Cardiac septum (tissue), 1 donor: ENCODE measurements around the gene WNT3. TPM values are rescaled to one million over a fixed set of nuclear protein-coding genes. Genes with fewer than 3 reads are reported as not detected.
"Not testable (repeated sequence)": the region's sequence is repeated elsewhere in the genome, so short reads cannot be mapped to it uniquely, and the experiment has no call there.

ENCODE experiments used
- DNase-seq: peaks from one replicate; pipeline ENCODE4 v3.0.0-alpha.2; 2020; ENCODE audit warnings: low spot score
- intact Hi-C: fragments of 100-400 bp; cut with DNase I; formaldehyde crosslinking; loops from one replicate; pipeline ENCODE4 v1.14.0; 2022
- total RNA-seq: library from RNA; stranded (reverse); fragmentation: NEBNext Ultra II Directional; extraction: Animal tissue kit (Norgen Biotek cat#: 25700); gene quantifications from one replicate; pipeline ENCODE4 v1.2.1, GENCODE V29; 2021
- donor health status: DM: no; HTN: no; CAD: no.

The WNT3 gene
- total RNA-seq, 1 donor from 2014 or later, result 0.89 TPM

DNA sequence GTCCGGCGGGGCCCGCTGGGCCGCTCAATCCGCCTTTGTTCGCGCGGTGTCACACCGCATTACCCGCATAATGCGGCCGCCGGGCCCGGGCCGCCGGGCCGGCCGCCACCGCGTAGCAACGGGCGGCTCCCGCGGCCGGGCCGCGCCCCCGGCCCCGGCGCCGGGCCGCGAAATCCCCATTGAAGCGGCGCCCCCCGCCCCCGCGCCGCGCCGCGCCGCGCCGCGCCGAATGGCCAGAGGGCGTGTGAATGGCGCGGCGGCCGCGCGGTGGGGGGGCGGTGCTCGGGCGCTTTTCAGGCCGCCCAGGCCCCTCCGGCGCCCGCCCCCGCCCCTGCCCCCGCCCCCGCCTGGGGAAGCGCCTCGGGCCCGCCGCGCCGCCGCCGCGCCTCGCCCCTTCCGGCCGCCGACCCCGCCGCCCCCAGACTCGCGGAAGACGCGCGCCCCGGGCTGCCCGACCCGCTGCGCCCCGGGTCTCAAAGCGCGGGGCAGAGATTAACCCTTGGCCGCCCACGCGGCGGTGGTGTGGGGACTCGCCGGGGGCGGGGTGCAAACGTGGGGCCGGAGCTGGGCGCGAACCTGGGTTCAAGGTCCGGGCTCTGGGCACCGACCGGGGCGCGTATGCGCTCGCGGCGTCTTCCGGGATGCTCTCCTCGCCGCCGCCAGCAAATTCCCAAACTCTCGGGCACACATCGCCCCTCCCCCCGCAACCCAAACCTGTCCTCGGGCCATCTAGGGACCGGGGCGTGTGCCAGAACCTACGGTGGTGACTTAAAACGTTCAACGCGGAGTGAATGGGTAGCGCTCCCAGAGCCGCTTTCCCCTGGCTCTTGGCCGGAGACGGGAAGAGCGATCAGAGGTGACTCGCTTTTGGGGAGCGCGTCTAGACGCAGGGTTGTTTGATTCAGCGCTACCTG is 46.7 kb downstream of the WNT3 start:
- no peak for DNase-seq
- intact Hi-C loops, result no loop called here

- intact Hi-C loops, result no loop called here
- DNase-seq, result no peak
These were observed 47.5 kb downstream of the WNT3 start for GRCh38 chr17:46770818-46771560.

- intact Hi-C loops, result no loop called here
- DNase-seq, result no peak
These were observed 48.1 kb downstream of the WNT3 start for GRCh38 chr17:46770439-46770817.

DNA sequence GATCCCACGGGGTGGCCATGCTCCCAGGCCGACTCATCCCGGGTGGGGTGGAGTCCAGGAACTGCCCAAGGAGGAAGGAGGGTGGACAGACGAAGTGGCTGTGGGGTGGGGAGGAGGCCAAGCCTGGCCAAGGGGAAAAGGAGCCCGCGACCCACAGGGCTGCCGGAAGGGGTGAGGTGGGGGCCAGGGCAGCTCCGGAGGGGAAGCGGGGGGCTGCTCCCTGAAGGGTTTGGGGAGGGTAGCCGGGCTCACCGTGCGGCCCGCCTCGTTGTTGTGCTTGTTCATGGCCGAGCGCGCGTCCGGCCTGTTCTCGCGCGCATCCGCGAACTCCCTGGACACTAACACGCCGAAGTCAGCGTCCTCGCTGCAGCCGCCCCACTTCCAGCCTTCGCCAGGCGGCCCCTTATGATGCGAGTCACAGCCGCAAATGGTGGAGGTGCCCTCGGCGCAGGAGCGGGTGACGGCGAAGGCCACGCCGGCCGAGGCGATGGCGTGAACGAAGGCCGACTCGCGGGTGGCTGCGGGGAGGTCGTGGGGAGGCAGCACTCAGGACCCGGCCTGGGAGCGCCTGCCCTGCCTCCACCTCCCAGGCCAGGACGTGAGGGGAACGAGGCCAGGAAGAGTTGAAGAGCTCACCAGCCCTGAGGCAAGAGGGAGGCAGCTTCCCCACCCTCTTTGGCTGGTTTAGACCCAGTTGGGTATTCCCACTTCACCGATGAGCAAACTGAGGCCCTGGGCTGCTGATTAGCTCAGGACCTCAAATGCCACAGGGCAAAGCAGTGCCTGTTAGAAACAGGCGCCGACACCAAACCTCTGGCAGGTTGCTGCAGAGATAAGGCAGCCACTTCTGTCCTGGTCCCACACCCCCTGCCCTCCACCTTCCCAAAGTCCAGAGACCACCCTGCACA is 48.7 kb downstream of the WNT3 start:
- intact Hi-C loops, result no loop called here
- no peak for DNase-seq

- DNase-seq, intact Hi-C loops: not testable (repeated sequence)
These were observed 49.6 kb downstream of the WNT3 start for GRCh38 chr17:46768896-46769295.

GRCh38 chr17:46768540-46768870 is 50.0 kb downstream of the WNT3 start:
- intact Hi-C loops, result no loop called here
- DNase-seq, result no peak

DNA sequence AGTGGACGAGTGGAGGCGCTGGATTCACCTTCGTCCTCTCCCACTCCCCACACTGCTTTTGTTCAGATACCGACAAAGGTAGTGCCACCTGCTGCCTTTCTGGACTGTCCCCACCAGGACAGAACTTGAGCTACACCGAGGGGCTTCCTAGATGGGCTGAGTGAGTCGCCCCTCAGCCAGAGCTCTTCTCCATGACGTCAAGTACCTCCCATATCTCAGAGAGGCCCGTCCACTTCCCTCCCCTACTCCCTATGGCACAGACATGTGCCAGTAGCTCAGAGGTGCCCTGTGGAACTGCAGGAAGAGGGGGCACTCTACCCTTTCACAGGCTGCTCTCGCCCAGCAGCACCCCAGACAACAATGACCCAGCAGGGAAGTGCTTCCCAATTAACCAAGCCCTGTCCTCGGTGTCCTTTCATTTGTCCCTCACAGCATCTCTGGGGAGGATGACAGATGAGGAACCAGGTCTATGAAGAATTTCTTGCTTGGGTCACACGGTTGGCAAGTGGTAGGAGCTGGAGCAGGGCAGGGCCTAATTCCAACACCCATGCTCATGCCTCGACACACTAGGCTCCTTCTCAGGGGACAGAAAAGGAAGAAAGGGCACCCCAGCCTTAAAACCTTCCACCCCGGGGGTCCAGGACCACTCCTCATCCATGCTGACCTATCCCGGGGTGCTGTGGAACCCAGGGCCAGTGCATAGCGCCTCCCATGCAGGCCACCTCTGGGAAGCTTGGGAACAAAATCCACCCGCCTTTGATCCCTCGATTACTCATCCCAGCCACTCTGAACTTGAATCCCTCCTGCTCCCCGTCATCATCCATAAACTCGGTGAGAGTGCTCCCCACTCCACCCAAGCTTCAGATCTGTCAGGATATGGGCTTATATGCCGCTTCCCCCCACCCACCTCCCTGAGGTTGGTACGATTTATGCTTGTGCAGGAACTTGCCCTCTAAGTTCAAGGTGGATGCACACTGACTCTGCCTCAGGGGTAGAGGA is 51.7 kb downstream of the WNT3 start:
- intact Hi-C loops, result no loop called here
- DNase-seq, result no peak

GRCh38 chr17:46765453-46765852 is 53.0 kb downstream of the WNT3 start:
- no peak for DNase-seq
- intact Hi-C loops, result loop anchor here (2.0 kb wide), 1 partner anchor 23 kb away; no protein-coding TSS in a partner anchor

GRCh38 chr17:46764709-46765401 is 53.6 kb downstream of the WNT3 start:
- no peak for DNase-seq
- intact Hi-C loops, result loop anchor here (2.0 kb wide), 1 partner anchor 22 kb away; no protein-coding TSS in a partner anchor

- intact Hi-C loops, result loop anchor here (2.0 kb wide), 1 partner anchor 21 kb away; no protein-coding TSS in a partner anchor
- no peak for DNase-seq
These were observed 54.3 kb downstream of the WNT3 start for GRCh38 chr17:46764000-46764708.

- DNase-seq, result no peak
- intact Hi-C loops, result no loop called here
These were observed 55.1 kb downstream of the WNT3 start for GRCh38 chr17:46763416-46763815.

DNA sequence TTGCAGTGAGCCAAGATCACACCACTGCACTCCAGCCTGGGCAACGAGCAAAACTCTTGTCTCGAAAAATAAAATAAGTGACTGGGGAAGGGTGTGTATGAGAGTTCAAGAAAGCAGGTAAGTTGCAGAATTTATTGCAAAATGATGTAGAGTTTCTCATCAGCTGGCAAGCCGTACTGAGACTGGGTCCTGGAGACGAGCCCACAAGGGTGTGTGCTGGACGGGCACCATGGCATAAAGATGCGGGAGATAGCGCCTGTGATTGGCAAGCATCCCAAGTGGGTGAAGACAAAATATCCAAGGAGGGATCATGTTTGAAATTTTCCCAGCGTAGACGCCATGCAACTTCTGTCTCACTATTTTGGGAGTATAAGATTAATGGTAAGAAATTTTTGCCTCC is 59.4 kb downstream of the WNT3 start:
- DNase-seq, result no peak
- intact Hi-C loops, result no loop called here

DNA sequence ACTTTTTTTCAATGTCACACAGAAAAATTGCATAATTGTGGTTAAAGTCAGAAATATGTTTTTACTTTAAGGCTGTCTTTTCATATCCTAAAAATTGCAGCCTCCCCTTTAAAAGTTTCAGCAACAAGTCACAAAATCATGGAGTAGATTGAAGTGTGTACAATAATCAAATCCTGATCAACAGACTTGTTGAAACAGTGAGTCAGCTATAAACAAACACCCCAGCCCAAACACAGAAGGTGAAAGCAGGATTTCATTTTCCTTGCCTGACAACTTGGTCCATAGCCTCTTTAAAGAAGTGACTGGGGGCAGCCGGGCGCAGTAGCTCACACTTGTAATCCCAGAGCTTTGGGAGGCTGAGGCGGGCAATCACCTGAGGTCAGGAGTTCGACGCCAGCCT is 59.9 kb downstream of the WNT3 start:
- intact Hi-C loops, result no loop called here
- no peak for DNase-seq

GRCh38 chr17:46757588-46757987 is 60.9 kb downstream of the WNT3 start:
- intact Hi-C loops, DNase-seq: not testable (repeated sequence)

DNA sequence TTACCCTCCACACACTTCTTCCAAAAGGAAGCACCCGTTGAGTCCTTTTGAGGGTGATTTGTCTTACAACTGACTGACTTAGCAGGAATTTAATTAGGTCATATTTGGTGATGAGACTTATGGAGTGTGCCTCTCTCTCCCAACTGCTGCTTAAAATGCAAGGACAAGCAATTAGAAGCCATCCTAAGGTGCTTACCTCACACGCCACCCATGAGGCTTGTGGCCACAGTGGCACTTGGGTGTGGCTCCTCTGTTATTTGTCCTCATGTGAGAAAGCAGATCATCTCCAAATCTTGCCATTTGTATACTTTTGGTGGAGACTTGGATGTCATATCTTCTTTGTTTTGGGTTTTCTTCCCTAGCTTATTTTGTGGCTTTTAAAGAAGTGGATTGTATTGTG is 61.6 kb downstream of the WNT3 start:
- DNase-seq, result no peak
- intact Hi-C loops, result no loop called here

GRCh38 chr17:46756081-46756735 is 62.3 kb downstream of the WNT3 start:
- intact Hi-C loops, result no loop called here
- DNase-seq, result no peak

GRCh38 chr17:46753776-46754175 is 64.7 kb downstream of the WNT3 start:
- intact Hi-C loops, result no loop called here
- DNase-seq, result no peak
